IPS-18c (cell line): Measurements from ENCODE around the gene PKD1.

Experiments
- H3K4me3 ChIP-seq: 2 replicates; pipeline ENCODE4 v1.7.0; 2013; ENCODE audit warnings: low read depth, mild to moderate bottlenecking, low read length, moderate library complexity; ENCODE audit not compliant: insufficient read depth
- H3K9me3 ChIP-seq: one replicate; pipeline ENCODE4 v1.6.1; 2013; ENCODE audit warnings: mild to moderate bottlenecking, low read length, moderate library complexity; ENCODE audit not compliant: control insufficient read depth, insufficient read depth

The PKD1 gene

DNA sequence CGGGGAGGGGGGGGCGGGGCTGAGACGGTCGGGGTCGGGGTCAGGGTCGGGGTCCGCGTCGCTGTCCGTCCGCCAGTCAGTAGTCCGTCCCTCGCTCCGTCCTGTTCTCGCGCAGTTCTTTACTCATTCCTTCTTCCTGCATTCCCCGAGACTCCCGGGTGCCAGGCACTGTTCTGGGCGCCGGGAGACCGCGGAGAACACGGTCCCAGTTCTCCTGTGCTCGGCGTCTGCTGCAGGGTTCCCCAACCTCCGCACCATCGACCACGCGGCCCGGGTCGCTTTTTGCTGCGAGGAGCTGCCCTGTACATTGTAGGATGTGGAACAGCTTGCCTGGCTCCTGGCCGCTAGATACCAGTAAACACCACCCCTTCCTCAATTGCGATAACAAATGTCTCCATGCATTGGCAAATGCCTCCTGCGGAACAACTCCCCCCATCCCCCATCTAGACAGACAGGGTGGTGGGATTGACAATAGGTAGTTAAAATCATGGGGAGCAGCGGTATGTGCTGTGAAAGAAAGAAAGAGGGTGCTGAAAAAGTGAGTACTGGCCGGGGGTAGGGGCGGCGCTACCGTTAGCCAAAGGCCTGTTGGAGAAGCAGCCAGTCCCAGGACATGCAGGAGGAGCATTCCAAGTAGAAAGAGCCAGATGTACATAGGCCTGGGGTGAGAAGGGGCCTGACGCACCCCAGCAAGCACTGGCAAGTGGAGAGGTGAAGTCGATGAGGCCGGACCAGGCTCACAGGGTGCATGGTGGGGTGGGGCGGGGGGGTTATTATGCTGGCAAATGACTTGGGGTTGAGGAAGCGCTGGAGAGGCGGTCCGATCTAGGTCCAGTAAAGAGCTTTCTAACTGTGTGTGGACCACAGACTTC lies 20.5 kb upstream of the PKD1 start:
- Histone ChIP-seq H3K9me3 (peaks cover 4% of the 10 kb centered on the region), H3K4me3 (peak overlapping the region; percentile 91)

- H3K4me3 ChIP-seq, result peak within 1 kb of the TSS; percentile 100
- peaks cover 4% of the 10 kb centered on the region for H3K9me3 ChIP-seq
Measured at GRCh38 chr16:2155091-2155950, 19.6 kb upstream of the PKD1 start, which contains the start of gene TRAF7. TRAF7 (plus strand) TSS chr16:2155782; CDS start chr16:2163921, 8,139 bp downstream.

- peaks cover 4% of the 10 kb centered on the region for H3K9me3 ChIP-seq
- H3K4me3 ChIP-seq, result peak overlapping the region; percentile 100
Measured at GRCh38 chr16:2154533-2155090, 18.9 kb upstream of the PKD1 start.

GRCh38 chr16:2152695-2153506 lies 17.2 kb upstream of the PKD1 start:
- Histone ChIP-seq H3K4me3 (peak overlapping the region; percentile 100), H3K9me3 (peaks cover 4% of the 10 kb centered on the region)

DNA sequence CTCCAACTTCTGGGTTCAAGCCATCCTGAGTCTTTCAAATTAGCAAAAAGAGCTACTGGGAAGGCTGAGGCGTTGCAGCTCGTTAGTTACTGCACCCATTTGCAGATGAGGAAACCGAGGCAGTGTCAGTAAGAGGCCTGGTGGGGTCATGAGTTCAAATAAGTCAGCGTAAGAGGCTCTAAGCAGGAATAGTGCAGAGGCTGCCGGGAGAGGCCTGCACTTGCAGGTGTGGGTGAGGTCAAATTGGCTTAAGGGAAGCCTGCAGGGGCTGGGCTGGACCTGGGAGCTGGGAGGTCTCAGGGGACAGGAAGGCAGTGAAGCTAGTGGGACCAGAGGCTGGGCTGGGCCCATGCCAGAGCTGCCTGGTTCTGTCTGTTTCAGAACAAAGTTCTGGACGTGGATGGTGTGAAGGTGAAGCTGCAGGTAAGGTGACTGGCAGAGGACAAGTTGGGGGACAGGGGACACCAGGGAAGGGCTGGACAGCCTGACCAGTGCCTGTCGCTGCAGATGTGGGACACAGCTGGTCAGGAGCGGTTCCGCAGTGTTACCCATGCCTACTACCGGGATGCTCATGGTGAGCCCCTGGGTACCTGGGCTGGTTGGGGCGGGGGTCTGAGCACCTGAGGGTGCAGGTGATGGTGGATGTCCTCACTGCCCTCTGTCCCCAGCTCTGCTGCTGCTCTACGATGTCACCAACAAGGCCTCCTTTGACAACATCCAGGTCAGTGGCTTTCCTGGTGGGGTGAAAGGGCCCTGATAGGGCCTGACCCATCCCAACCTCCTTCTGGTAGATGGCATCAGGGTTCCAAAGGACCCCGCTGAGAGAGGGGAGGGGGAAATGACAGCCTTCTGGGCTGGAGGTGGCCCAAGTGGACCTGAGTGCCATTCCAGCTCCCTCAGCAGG lies 15.7 kb upstream of the PKD1 start:
- Histone ChIP-seq H3K9me3 (peaks cover 4% of the 10 kb centered on the region), H3K4me3 (peak overlapping the region; percentile 11; the same call in 1 of the 2 replicates)

- peak overlapping the region; percentile 28 for H3K4me3 ChIP-seq
Measured at GRCh38 chr16:2150418-2151187, 14.9 kb upstream of the PKD1 start.

GRCh38 chr16:2149630-2150417 lies 14.1 kb upstream of the PKD1 start:
- H3K4me3 ChIP-seq, result peak overlapping the region; percentile 48
- peaks cover 4% of the 10 kb centered on the region for H3K9me3 ChIP-seq

More at GRCh38 chr16:2150418-2151187, 14.9 kb upstream of the PKD1 start:
- H3K9me3 ChIP-seq, result peaks cover 4% of the 10 kb centered on the region

- peaks cover 1% of the 10 kb centered on the region for H3K9me3 ChIP-seq
- peak overlapping the region; percentile 48 for H3K4me3 ChIP-seq
Measured at GRCh38 chr16:2148714-2149629, 13.3 kb upstream of the PKD1 start.

GRCh38 chr16:2147981-2148671 lies 12.4 kb upstream of the PKD1 start, which contains the start of gene RAB26:
RAB26 (plus strand) TSS chr16:2148625; CDS start chr16:2148784, 159 bp downstream.
- Histone ChIP-seq H3K4me3 (peak within 1 kb of the TSS; percentile 55), H3K9me3 (no peaks in the 10 kb centered on the region)

GRCh38 chr16:2147378-2147777 lies 11.7 kb upstream of the PKD1 start:
- H3K4me3 ChIP-seq, result no peak overlapping the region
- H3K9me3 ChIP-seq, result no peaks in the 10 kb centered on the region

DNA sequence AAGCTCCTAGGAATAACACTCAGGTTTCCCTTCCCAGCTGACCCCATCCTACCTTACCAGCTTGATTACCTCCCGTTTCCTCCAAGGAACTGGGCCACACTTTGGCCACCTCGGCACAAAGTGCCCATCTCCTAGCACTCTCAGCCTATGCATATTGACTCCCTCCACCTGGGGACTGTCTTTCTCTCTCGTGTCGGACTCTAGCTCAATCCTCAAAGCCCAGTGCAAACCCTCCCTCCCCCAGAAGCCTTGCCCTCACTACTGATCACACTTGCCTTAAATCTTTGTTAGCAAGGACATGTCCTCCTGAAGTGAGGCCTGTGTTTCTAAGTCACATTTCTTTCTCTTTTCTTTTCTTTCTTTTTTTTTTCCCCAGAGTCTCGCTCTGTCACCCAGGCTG lies 10.1 kb upstream of the PKD1 start:
- Histone ChIP-seq H3K4me3 (no peak overlapping the region), H3K9me3 (no peaks in the 10 kb centered on the region)

DNA sequence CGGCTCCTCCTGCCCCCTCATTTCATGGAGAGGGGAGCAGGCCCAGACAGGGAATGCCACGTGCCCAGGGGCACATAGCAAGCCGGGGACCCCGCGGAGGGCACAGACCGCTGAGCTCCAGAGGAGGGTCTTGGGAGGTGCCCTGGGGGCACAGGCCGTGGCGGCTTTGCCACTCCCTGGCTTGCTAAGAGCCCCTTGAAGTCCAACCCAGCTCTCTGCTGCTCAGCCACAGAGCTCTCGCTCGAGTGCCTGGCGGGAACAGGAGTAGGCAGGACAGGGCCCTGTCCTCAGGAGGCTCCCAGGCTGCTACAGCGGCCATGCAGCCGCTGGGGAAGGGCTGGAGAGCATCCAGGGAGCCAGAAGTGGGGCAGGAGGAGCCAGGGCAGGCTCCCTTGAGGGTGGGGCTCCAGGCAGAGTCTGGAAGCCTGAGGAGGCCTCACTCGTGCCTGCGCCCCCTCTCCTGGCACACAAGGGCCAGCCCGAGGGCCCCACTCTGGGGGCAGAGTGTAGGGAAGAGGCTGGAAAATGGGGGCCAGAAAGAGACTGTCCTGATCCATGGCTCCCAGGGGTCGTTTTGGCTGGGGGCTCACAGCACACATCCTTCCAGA lies 8.3 kb upstream of the PKD1 start:
- no peak overlapping the region for H3K4me3 ChIP-seq
- H3K9me3 ChIP-seq, result no peaks in the 10 kb centered on the region
